ENCODE measurements around the gene YPEL4.
"Not testable (repeated sequence)": the region's sequence is repeated elsewhere in the genome, so short reads cannot be mapped to it uniquely, and the experiment has no call there.

YPEL4 gene, protein sequence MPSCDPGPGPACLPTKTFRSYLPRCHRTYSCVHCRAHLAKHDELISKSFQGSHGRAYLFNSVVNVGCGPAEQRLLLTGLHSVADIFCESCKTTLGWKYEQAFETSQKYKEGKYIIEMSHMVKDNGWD

DNA sequence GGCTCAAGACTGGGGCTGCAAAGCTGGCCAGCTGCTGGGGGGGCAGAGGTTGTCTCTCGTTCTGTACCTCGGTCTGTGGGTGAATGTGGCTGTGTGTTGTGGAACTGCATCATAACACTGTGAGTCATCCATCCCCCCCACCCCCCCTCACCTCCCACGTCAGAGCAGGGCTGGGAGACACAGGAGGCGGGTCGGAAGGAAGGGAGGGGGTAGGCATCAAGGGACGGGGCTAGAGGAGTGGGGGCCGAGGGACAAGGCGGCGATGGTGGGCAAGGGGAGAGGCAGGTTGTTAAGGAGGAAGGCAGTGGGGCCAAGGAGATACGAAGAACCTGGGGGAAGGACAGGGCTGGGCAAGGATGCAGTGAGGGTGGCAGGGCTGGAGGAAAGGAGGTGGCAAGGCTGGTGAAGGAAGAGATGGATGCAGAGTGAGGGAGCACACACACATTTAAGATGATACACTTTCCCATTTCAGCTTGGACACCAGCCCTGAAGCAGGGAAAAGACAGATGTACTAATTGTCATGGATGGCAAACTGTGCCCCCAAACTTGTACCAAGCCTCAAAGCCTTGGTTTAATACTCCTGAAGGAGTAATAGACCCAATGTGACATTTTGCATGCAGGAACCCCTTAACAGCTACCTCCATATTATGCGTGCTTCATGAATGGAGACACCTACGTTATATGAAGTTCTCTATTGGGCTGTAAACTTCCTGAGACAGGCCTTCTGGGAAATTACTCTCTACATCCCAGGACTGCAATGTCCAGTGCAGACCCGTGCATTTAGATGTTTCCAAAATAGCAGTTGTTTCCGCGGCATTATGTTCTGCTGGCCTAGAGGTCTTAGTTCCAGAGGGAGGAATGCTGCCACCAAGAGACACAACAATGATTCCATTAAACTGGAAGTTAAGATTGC is at the start of gene YPEL4:
Gene YPEL4 (minus strand): TSS at position 87 of the 913 bp plus-strand sequence. CDS start 2,805 bp downstream, outside the sequence.
- DNase-seq (ENCODE audit: low read depth in 2 of 2): peak; percentile 39 to 46

- no peak for DNase-seq (ENCODE audit: low read depth in 2 of 2)
These were observed 49.2 kb upstream of the YPEL4 start for GRCh38 chr11:57698843-57699365.

DNA sequence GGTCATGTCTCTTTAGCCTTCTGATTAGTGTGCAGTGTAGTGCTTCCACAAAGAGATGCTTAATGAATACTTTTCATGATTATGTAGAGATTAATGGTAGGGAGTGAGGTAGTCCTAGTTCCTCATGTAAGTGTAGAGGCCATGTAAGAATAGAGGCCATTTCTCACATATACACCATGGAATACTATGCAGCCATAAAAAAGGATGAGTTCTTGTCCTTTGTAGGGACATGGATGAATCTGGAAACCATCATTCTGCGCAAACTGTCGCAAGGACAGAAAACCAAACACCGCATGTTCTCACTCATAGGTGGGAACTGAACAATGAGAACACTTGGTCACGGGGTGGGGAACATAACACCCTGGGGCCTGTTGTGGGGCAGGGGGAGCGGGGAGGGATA is 40.8 kb upstream of the YPEL4 start:
- not testable (repeated sequence) for DNase-seq (ENCODE audit: low read depth in 2 of 2)

DNA sequence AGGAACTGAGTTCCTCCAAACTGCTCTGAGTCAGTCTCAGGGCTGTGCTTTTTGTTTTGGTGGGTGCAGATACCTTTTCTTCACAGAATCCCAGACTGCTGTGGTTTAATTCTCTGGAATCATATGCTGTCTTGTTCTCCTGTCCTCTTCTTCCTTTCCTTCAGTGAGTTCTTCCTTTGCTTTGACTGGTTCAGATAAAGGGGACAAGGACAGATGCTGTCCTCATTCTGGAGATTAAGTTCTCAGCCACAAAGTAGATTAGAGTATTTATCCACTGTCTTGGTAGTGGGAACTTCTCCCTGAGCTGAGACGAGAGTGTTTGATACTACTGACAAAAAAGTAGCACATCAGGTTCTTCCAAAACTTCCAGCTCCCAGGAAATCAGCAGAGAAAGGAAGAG is 31.5 kb upstream of the YPEL4 start:
- no peak for DNase-seq (ENCODE audit: low read depth in 2 of 2)

GRCh38 chr11:57680552-57680874 is 30.8 kb upstream of the YPEL4 start:
- DNase-seq (ENCODE audit: low read depth in 2 of 2): no peak

- no peak for DNase-seq (ENCODE audit: low read depth in 2 of 2)
These were observed 29.7 kb upstream of the YPEL4 start for GRCh38 chr11:57679396-57679795.

DNA sequence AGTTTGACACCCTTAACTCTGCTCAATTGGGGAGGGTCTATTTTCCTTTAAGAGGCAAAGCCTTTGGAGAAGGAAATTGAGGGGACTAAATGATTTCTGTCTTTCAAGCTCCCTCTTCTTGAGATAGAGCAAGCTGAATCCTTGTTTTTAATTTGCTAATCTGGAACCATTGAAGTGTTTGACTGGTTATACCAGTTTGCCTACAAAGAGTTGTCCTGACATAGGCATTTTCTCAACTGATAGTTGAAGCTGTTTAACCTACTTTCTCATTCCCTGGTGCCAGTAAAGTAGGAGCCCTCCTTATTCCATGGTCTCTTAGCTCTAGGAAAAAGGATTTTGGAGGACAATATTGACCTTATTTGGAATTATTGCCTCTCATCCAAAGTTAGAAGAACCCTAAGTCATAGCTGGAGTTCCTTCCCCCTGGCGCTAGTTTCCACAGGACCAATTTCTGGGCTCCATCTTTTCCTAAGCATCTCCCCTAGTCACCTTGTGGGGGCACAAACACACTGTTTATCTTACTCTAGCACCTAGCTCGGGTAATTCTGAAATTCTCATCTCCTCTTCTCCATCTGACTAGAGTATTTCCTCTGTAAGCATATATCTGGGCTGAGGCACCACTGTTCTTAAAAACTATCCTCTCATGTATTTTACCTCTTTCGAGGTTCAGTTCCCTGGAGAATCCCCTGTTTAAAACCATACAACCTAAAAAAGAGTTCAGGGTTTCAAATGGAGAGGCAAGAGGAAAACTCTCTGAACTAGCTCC is 25.6 kb upstream of the YPEL4 start:
- DNase-seq (ENCODE audit: low read depth in 2 of 2): no peak

- no peak for DNase-seq (ENCODE audit: low read depth in 2 of 2)
These were observed 24.5 kb upstream of the YPEL4 start for GRCh38 chr11:57674251-57674650.

GRCh38 chr11:57668434-57668782 is 18.7 kb upstream of the YPEL4 start:
- no peak for DNase-seq (ENCODE audit: low read depth in 2 of 2)

- peak; percentile 98 to 100 for DNase-seq (ENCODE audit: low read depth in 2 of 2)
These were observed 18.2 kb upstream of the YPEL4 start, which contains the start of gene ZDHHC5 for GRCh38 chr11:57667736-57668433. Gene ZDHHC5 (plus strand): TSS chr11:57668114. CDS start chr11:57673091, 4,977 bp downstream.

- DNase-seq (ENCODE audit: low read depth in 2 of 2): peak; percentile 81 to 83
These were observed 17.5 kb upstream of the YPEL4 start for GRCh38 chr11:57667117-57667735.

DNA sequence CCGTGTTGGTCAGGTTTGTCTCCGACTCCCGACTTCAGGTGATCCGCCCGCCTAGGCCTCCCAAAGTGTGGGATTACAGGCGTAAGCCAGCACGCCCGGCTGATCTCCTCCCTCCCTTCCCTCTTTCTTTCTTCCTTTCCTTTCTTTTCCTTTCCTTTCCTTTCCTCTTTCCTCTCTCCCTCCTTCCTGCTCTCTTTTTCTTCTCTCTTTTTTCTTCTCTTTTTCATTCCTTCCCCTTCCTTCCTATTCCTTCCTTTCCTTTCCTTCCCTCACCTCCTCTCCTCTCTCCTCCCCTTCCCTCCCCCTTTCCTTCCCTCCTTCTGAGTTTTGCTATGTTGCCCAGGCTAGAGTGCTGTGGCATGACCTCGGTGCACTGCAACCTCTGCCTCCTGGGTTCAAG is 14.3 kb upstream of the YPEL4 start:
- no peak for DNase-seq (ENCODE audit: low read depth in 2 of 2)

- no peak for DNase-seq (ENCODE audit: low read depth in 2 of 2)
These were observed 13.2 kb upstream of the YPEL4 start for GRCh38 chr11:57662893-57663292.

- no peak for DNase-seq (ENCODE audit: low read depth in 2 of 2)
These were observed 10.0 kb upstream of the YPEL4 start for GRCh38 chr11:57659669-57660068.

- DNase-seq (ENCODE audit: low read depth in 2 of 2): no peak
These were observed 8.3 kb upstream of the YPEL4 start for GRCh38 chr11:57658023-57658361.

DNA sequence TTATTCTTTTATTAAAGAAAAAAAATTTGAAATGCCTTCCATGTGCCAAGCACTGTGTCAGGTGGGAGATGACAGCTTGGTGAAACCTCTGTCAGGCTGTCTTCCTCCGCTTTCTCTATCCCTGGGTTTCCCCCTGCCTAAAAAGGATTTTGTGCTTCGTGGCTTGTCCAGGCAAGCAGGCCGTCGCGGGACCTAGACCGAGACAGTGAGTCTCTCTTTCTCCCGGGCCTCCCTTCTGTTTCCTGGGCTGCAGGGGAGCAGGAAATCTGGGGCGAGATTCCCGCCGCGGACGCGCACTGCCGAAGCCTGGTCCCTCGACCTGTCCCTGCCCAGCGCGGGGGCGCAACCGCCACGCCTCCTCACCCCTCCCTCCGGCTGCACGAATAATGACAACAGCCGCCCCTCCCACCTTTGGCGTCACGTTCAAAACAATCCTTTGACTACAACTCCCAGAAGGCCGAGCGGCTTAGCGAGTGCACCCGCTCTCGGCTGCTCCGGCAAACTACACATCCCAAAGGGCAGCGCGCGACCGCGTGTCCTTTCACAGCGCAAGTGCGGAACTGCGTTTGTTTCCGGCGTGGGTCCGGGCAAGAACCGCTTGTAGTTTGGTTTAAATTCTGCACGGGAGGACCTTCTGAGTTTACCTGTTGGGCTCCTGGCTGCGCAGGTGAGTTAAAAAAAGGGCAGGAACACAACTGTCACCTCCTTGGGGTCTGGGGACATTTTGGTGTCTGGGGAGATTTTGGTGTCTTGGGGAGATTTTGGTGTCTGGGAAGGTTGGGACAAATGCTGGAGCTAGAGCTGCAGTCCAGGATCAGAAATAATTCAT is 7.7 kb upstream of the YPEL4 start, which contains the start of gene CLP1:
Gene CLP1 (plus strand): TSS at position 569 of the 829 bp plus-strand sequence. CDS start 1,715 bp downstream, outside the sequence.
- peak; percentile 98 for DNase-seq (ENCODE audit: low read depth in 2 of 2)

- DNase-seq (ENCODE audit: low read depth in 2 of 2): no peak
These were observed 7.1 kb upstream of the YPEL4 start for GRCh38 chr11:57656885-57657193.

DNA sequence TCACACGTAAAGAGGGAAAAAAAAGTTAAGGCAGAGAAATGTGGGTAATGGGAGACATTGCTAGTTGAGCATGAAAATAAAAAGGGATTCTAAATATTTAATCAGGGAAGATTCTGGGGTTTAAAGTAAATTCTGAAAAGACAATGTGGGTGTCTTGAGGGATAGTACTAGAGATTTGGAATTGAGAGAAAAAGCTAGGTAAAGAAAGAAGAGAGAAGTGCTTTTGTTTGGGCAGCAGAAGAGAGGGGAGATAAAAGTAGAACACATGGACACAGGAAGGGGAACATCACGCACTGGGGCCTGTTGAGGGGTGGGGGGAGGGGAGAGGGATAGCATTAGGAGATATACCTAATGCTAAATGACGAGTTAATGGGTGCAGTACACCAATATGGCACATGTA is 3.5 kb upstream of the YPEL4 start:
- DNase-seq (ENCODE audit: low read depth in 2 of 2): no peak

GRCh38 chr11:57652662-57653061 is 3.0 kb upstream of the YPEL4 start:
- DNase-seq (ENCODE audit: low read depth in 2 of 2): no peak

- not testable (repeated sequence) for DNase-seq (ENCODE audit: low read depth in 2 of 2)
These were observed 2.5 kb upstream of the YPEL4 start for GRCh38 chr11:57652230-57652629.

DNA sequence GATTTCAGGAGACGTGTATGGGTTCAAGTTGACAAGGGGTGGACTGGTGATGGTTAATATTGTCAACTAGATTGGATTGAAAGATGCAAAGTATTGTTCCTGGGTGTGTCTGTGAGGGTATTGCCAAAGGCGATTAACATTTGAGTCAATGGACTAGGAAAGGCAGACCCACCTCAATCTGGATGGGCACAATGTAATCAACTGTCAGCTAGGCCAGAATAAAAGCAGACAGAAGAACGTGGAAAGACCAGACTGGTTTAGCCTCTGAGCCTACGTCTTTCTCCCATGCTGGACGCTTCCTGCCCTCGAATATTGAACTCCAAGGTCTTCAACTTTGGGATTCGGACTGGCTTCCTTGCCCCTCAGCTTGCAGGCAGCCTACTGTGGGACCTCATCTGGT is 1.7 kb upstream of the YPEL4 start:
- no peak for DNase-seq (ENCODE audit: low read depth in 2 of 2)

Measured in stimulated activated CD8-positive, alpha-beta memory T cell treated with anti-CD3 and anti-CD28 coated beads, Interleukin-7, amount 100 ng/mL, for 1 hour (primary cell).